Parathyroid adenoma (tissue), 2 donors: Measurements from ENCODE around the gene NAT9.
A peak's percentile ranks its signal among the peaks of the same experiment; 100 is the strongest.

ENCODE experiments used
- H2AFZ ChIP-seq: fragments of 300-600 bp; sonication (generic); one replicate; pipeline ENCODE4 v1.7.0; 2017; ENCODE audit warnings: antibody characterized with exemption, mild to moderate bottlenecking
- H3K27ac ChIP-seq: fragments of 300-600 bp; sonication (generic); one replicate; pipeline ENCODE4 v1.7.0; 2017
- H3K27me3 ChIP-seq: fragments of 300-600 bp; sonication (generic); one replicate; pipeline ENCODE4 v1.7.0; 2017; ENCODE audit warnings: low read length; ENCODE audit not compliant: control insufficient read depth, insufficient read depth
- H3K36me3 ChIP-seq: fragments of 300-600 bp; sonication (generic); one replicate; pipeline ENCODE4 v1.7.0; 2017; ENCODE audit warnings: low read length; ENCODE audit not compliant: control insufficient read depth, insufficient read depth
- H3K4me1 ChIP-seq: fragments of 300-600 bp; sonication (generic); one replicate; pipeline ENCODE4 v1.7.0; 2017; ENCODE audit warnings: control low read depth
- H3K4me2 ChIP-seq: fragments of 300-600 bp; sonication (generic); one replicate; pipeline ENCODE4 v1.7.0; 2017; ENCODE audit warnings: low read length
- H3K4me3 ChIP-seq: fragments of 300-600 bp; sonication (generic); one replicate; pipeline ENCODE4 v1.7.0; 2017; ENCODE audit warnings: low read depth, low read length
- H3K79me2 ChIP-seq: fragments of 300-600 bp; sonication (generic); one replicate; pipeline ENCODE4 v1.7.0; 2017; ENCODE audit warnings: control low read depth
- H3K9ac ChIP-seq: fragments of 300-600 bp; sonication (generic); one replicate; pipeline ENCODE4 v1.7.0; 2017; ENCODE audit warnings: mild to moderate bottlenecking
- H3K9me3 ChIP-seq: fragments of 300-600 bp; sonication (generic); one replicate; pipeline ENCODE4 v1.7.0; 2017; ENCODE audit warnings: low read length; ENCODE audit not compliant: control insufficient read depth
- TF ChIP-seq, protein P1 (sequence below): fragments of 300-600 bp; sonication (generic); IDR thresholded peaks from one replicate; pipeline ENCODE4 v1.7.0; 2017; ENCODE audit warnings: antibody characterized with exemption, mild to moderate bottlenecking
- donor health status: primary hyperparathyroidism.

Gene NAT9

DNA sequence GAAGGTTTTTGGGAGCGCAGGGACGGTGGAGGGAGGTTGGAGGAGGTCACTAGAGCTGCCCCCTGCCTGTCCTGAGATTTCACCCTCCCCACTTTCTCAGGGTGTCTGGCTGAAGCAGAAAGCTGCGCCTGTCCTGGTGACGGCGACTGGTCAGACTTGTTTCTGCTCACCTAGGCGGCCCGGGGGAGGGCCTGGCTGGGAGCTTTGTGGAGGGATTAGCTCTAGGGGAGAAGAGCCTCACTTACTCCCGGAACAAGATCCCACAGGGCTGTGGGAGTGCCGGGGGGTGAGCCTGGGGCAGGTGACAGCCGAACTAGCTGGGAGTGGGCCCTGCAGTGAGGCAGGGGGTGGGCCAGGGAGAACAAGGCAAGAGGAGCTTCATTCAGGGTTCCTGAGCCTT, 16.2 kb downstream of the NAT9 start:
- Histone ChIP-seq H3K4me3 (peak overlapping the region; percentile 11), H3K79me2 (peaks cover 75% of the 10 kb centered on the region), H3K9ac (peak overlapping the region; percentile 24), H3K4me2 (peak overlapping the region; percentile 36), H3K27ac (peak overlapping the region; percentile 94), H3K9me3 (no peaks in the 10 kb centered on the region), H2AFZ (peak overlapping the region; percentile 11), H3K27me3 (no peaks in the 10 kb centered on the region), H3K4me1 (peaks cover 90% of the 10 kb centered on the region), H3K36me3 (no peaks in the 10 kb centered on the region)
- TF ChIP-seq, protein P1, sequence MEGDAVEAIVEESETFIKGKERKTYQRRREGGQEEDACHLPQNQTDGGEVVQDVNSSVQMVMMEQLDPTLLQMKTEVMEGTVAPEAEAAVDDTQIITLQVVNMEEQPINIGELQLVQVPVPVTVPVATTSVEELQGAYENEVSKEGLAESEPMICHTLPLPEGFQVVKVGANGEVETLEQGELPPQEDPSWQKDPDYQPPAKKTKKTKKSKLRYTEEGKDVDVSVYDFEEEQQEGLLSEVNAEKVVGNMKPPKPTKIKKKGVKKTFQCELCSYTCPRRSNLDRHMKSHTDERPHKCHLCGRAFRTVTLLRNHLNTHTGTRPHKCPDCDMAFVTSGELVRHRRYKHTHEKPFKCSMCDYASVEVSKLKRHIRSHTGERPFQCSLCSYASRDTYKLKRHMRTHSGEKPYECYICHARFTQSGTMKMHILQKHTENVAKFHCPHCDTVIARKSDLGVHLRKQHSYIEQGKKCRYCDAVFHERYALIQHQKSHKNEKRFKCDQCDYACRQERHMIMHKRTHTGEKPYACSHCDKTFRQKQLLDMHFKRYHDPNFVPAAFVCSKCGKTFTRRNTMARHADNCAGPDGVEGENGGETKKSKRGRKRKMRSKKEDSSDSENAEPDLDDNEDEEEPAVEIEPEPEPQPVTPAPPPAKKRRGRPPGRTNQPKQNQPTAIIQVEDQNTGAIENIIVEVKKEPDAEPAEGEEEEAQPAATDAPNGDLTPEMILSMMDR = no peak

DNA sequence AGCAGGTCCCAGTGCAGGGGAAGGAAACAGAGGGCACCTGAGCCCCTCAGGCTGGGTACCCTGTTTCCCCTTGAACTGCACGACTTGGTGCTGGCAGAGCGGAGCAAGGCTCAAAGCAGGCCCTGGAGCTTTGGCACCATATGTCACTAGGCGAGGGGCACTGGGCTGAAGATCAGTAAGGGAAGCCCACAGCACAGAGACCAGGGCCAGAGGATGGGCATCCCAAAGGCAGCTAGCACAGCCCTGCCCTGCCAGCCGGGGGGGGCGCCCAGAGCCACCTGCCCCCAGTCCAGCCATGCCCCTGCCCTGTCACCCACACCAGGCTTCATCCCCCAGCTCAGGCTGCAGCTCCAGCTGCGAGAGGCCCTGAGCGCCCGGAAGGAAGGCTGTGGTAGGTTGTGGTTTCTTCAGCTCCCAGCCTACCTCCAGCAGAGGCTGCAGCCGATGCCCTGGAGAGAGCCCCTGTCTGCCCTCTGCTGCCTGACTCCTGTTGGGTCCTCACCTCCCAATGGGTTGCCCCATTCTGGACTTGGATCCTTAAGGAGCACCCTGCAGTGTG, 16.8 kb downstream of the NAT9 start:
- H3K27ac ChIP-seq = peak overlapping the region; percentile 94

DNA sequence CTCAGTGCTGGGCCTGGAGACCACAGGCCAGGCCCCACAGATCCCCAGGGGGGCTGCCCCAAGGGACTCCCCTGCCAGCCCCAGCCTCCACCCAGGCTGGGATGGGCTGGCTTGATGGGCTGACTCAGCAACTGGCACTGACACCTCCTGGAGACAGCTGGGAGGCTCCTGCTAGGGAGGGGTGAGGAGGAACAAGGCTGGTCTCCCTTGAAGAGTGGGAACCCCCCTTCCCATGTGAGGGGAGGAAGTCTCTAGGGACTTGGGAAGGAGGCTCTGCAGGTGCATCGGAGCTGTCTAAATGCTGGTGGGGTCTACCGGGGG, 17.3 kb downstream of the NAT9 start:
- no peaks in the 10 kb centered on the region for H3K27me3 ChIP-seq
- peak overlapping the region; percentile 11 for H3K4me3 ChIP-seq
- TF ChIP-seq, protein P1 = no peak
- H3K4me1 ChIP-seq = peaks cover 79% of the 10 kb centered on the region
- peaks cover 79% of the 10 kb centered on the region for H3K79me2 ChIP-seq
- H3K9ac ChIP-seq = no peak overlapping the region
- no peaks in the 10 kb centered on the region for H3K36me3 ChIP-seq
- no peaks in the 10 kb centered on the region for H3K9me3 ChIP-seq
- H3K27ac ChIP-seq = peak overlapping the region; percentile 94
- H2AFZ ChIP-seq = no peak overlapping the region
- peak overlapping the region; percentile 36 for H3K4me2 ChIP-seq

More for the DNA sequence above, 16.8 kb downstream of the NAT9 start:
- no peak overlapping the region for H2AFZ ChIP-seq
- H3K4me2 ChIP-seq = peak overlapping the region; percentile 36
- H3K27me3 ChIP-seq = no peaks in the 10 kb centered on the region
- H3K79me2 ChIP-seq = peaks cover 78% of the 10 kb centered on the region
- peaks cover 84% of the 10 kb centered on the region for H3K4me1 ChIP-seq
- TF ChIP-seq, protein P1 = no peak
- H3K9ac ChIP-seq = no peak overlapping the region
- no peaks in the 10 kb centered on the region for H3K9me3 ChIP-seq
- H3K36me3 ChIP-seq = no peaks in the 10 kb centered on the region
- H3K4me3 ChIP-seq = peak overlapping the region; percentile 11

- H3K79me2 ChIP-seq = peaks cover 79% of the 10 kb centered on the region
- H3K36me3 ChIP-seq = no peaks in the 10 kb centered on the region
- H3K9ac ChIP-seq = no peak overlapping the region
- peak overlapping the region; percentile 11 for H3K4me3 ChIP-seq
- TF ChIP-seq, protein P1 = no peak
- peaks cover 74% of the 10 kb centered on the region for H3K4me1 ChIP-seq
- peak overlapping the region; percentile 94 for H3K27ac ChIP-seq
- peak overlapping the region; percentile 7 for H2AFZ ChIP-seq
- H3K4me2 ChIP-seq = peak overlapping the region; percentile 36
- H3K27me3 ChIP-seq = no peaks in the 10 kb centered on the region
- H3K9me3 ChIP-seq = no peaks in the 10 kb centered on the region
Measured at GRCh38 chr17:74757931-74758847, 18.0 kb downstream of the NAT9 start.
